ENCODE results near the gene UNC80. TPM values are rescaled to one million over a fixed set of nuclear protein-coding genes. Genes with fewer than 3 reads are reported as not detected.

The UNC80 gene
- total RNA-seq, 4 donors from 2014 or later, result under 0.01 to 0.67 (median 0.06) TPM

GRCh38 chr2:210000464-210001324, 229.1 kb downstream of the UNC80 start:
- H3K4me3 ChIP-seq, result no peak overlapping the region
- 98 to 100% methylated on average over 1 to 6 of the region's 32 CpGs for WGBS, 2 donors (ENCODE audit: low coverage in 1 of 2)
- H3K9me3 ChIP-seq, result no peaks in the 10 kb centered on the region
- TF ChIP-seq EP300 (IDR thresholded peaks at IDR 0.05), result no peak
- no peak for TF ChIP-seq CTCF (IDR thresholded peaks at IDR 0.05)
- no peak for TF ChIP-seq POLR2AphosphoS5 (IDR thresholded peaks at IDR 0.05)
- no peak for TF ChIP-seq POLR2A (IDR thresholded peaks at IDR 0.05)
- no peaks in the 10 kb centered on the region for H3K27me3 ChIP-seq
- H3K36me3 ChIP-seq, result no peaks in the 10 kb centered on the region
- H3K27ac ChIP-seq, result no peak overlapping the region
- peaks cover 5 to 34% (median 20%) of the 10 kb centered on the region in 3 donors for H3K4me1 ChIP-seq
- no peak for ATAC-seq

GRCh38 chr2:210002158-210003157, 230.8 kb downstream of the UNC80 start, which contains the start of gene RPE:
Gene RPE, plus strand, starts transcription at chr2:210002638. Its CDS starts 24 bp downstream, at chr2:210002662.
- WGBS, 2 donors (ENCODE audit: low coverage in 1 of 2), result 1% methylated on average over 13 to 16 of the region's 58 CpGs
- Histone ChIP-seq H3K27me3 (no peaks in the 10 kb centered on the region), H3K36me3 (no peaks in the 10 kb centered on the region), H3K4me1 (peaks cover 5 to 46% (median 27%) of the 10 kb centered on the region in 3 donors), H3K4me3 (peak within 1 kb of the TSS; percentile 68 to 96), H3K9me3 (no peaks in the 10 kb centered on the region), H3K27ac (peak within 1 kb of the TSS; percentile 76 to 89 (median 84))
- peak; percentile 100 for ATAC-seq
- TF ChIP-seq EP300 (IDR thresholded peaks at IDR 0.05) (no peak), POLR2A (IDR thresholded peaks at IDR 0.05) (peak; percentile 29 to 45), CTCF (IDR thresholded peaks at IDR 0.05) (no peak), POLR2AphosphoS5 (IDR thresholded peaks at IDR 0.05) (peak; percentile 71)

- TF ChIP-seq POLR2AphosphoS5 (IDR thresholded peaks at IDR 0.05), result no peak
- H3K27me3 ChIP-seq, result no peaks in the 10 kb centered on the region
- peak overlapping the region; percentile 68 to 96 for H3K4me3 ChIP-seq
- peaks cover 0 to 6% of the 10 kb centered on the region in 2 donors for H3K36me3 ChIP-seq
- H3K9me3 ChIP-seq, result no peaks in the 10 kb centered on the region
- peaks cover 5 to 46% (median 27%) of the 10 kb centered on the region in 3 donors for H3K4me1 ChIP-seq
- 21 to 22% methylated on average over 2 of the region's 2 CpGs for WGBS, 2 donors (ENCODE audit: low coverage in 1 of 2)
- peak overlapping the region in 1 of 4 donors; percentile 84 for H3K27ac ChIP-seq
- ATAC-seq, result no peak
Measured at GRCh38 chr2:210003359-210003758, 231.7 kb downstream of the UNC80 start.

GRCh38 chr2:210004881-210005280, 233.2 kb downstream of the UNC80 start:
- Histone ChIP-seq H3K36me3 (peaks cover 0 to 16% of the 10 kb centered on the region in 2 donors), H3K27me3 (no peaks in the 10 kb centered on the region), H3K4me3 (no peak overlapping the region), H3K27ac (no peak overlapping the region), H3K4me1 (peaks cover 5 to 54% (median 27%) of the 10 kb centered on the region in 3 donors), H3K9me3 (no peaks in the 10 kb centered on the region)
- 42% methylated on average over 2 of the region's 2 CpGs; no CpG with 5 or more reads in 1 of the 2 donors for WGBS, 2 donors (ENCODE audit: low coverage in 1 of 2)
- no peak for TF ChIP-seq POLR2AphosphoS5 (IDR thresholded peaks at IDR 0.05)
- no peak for TF ChIP-seq POLR2A (IDR thresholded peaks at IDR 0.05)
- no peak for TF ChIP-seq CTCF (IDR thresholded peaks at IDR 0.05)
- TF ChIP-seq EP300 (IDR thresholded peaks at IDR 0.05), result no peak
- ATAC-seq, result no peak

GRCh38 chr2:210007895-210008294, 236.3 kb downstream of the UNC80 start:
- no peaks in the 10 kb centered on the region for H3K27me3 ChIP-seq
- H3K4me1 ChIP-seq, result peaks cover 5 to 49% (median 23%) of the 10 kb centered on the region in 3 donors
- WGBS, 2 donors (ENCODE audit: low coverage in 1 of 2), result 57 to 85% methylated on average over 1 to 2 of the region's 2 CpGs
- TF ChIP-seq CTCF (IDR thresholded peaks at IDR 0.05), result no peak
- no peak for TF ChIP-seq POLR2A (IDR thresholded peaks at IDR 0.05)
- TF ChIP-seq EP300 (IDR thresholded peaks at IDR 0.05), result no peak
- no peak for TF ChIP-seq POLR2AphosphoS5 (IDR thresholded peaks at IDR 0.05)
- peaks cover 0 to 42% of the 10 kb centered on the region in 2 donors for H3K36me3 ChIP-seq
- H3K9me3 ChIP-seq, result no peaks in the 10 kb centered on the region
- no peak for ATAC-seq
- no peak overlapping the region for H3K27ac ChIP-seq
- no peak overlapping the region for H3K4me3 ChIP-seq

Measured in gastroesophageal sphincter (tissue), 4 donors.